ENCODE results near the gene PARVB.

DNA sequence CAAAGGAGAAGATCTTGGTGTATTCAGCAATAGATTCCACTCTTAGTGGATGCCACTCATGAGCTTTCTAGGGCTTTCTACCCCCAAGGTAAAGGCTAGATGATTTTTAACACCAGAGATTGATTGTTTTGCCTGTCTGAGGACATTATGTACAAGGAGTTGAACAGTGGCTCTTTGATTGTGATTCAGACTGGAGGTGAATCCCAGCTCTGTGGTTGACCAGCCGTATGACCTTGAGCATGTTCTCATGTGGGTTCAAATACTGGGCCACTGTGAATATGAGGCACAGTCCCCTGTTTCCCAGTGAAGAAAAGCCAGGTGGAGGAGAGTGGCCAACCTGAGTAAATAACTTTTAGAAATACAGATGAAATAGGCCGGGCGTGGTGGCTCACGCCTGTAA lies 24.0 kb upstream of the PARVB start:
- TF ChIP-seq POLR2AphosphoS5 (IDR thresholded peaks at IDR 0.05; ENCODE audit: low read depth, low read length) (no peak), TEAD4 (IDR thresholded peaks at IDR 0.05; ENCODE audit: low read depth, low read length) (no peak), HDAC6 (IDR thresholded peaks at IDR 0.05; ENCODE audit: low read depth, low read length) (no peak), ZNF274 (IDR thresholded peaks at IDR 0.05; ENCODE audit: borderline replicate concordance, extremely low read depth, low read length) (no peak), EZH2 (IDR thresholded peaks at IDR 0.05; ENCODE audit: low read depth, low read length, severe bottlenecking) (no peak), USF2 (IDR thresholded peaks at IDR 0.05; ENCODE audit: low read length) (no peak), TAF1 (IDR thresholded peaks at IDR 0.05; ENCODE audit: low read depth, low read length) (no peak), POLR2A (IDR thresholded peaks at IDR 0.05; ENCODE audit: control extremely low read depth in 1 of 2, low read depth in 2 of 2, low read length in 2 of 2) (no peak), BCL11A (IDR thresholded peaks at IDR 0.05; ENCODE audit: low read depth in 2 of 2, low read length in 2 of 2) (no peak)
- TF ChIP-seq, protein P1, sequence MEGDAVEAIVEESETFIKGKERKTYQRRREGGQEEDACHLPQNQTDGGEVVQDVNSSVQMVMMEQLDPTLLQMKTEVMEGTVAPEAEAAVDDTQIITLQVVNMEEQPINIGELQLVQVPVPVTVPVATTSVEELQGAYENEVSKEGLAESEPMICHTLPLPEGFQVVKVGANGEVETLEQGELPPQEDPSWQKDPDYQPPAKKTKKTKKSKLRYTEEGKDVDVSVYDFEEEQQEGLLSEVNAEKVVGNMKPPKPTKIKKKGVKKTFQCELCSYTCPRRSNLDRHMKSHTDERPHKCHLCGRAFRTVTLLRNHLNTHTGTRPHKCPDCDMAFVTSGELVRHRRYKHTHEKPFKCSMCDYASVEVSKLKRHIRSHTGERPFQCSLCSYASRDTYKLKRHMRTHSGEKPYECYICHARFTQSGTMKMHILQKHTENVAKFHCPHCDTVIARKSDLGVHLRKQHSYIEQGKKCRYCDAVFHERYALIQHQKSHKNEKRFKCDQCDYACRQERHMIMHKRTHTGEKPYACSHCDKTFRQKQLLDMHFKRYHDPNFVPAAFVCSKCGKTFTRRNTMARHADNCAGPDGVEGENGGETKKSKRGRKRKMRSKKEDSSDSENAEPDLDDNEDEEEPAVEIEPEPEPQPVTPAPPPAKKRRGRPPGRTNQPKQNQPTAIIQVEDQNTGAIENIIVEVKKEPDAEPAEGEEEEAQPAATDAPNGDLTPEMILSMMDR (IDR thresholded peaks at IDR 0.05; ENCODE audit: control extremely low read depth in 1 of 3, insufficient read depth in 1 of 3, low read depth in 1 of 3, low read length in 3 of 3): no peak
